NCI-H82 treated with DMSO at 0.1 percent for 48 hours (cell line): ENCODE data around the gene SLC9A9.

Experiments
- DNase-seq: peaks from one replicate; lab custom pipeline; 2025; ENCODE audit not compliant: unreplicated experiment; lab: John Stamatoyannopoulos, UW

Gene SLC9A9

GRCh38 chr3:143603774-143604173 is 244.5 kb downstream of the SLC9A9 start:
- DNase-seq = no peak

GRCh38 chr3:143601723-143602484 is 246.4 kb downstream of the SLC9A9 start:
- no peak for DNase-seq

DNA sequence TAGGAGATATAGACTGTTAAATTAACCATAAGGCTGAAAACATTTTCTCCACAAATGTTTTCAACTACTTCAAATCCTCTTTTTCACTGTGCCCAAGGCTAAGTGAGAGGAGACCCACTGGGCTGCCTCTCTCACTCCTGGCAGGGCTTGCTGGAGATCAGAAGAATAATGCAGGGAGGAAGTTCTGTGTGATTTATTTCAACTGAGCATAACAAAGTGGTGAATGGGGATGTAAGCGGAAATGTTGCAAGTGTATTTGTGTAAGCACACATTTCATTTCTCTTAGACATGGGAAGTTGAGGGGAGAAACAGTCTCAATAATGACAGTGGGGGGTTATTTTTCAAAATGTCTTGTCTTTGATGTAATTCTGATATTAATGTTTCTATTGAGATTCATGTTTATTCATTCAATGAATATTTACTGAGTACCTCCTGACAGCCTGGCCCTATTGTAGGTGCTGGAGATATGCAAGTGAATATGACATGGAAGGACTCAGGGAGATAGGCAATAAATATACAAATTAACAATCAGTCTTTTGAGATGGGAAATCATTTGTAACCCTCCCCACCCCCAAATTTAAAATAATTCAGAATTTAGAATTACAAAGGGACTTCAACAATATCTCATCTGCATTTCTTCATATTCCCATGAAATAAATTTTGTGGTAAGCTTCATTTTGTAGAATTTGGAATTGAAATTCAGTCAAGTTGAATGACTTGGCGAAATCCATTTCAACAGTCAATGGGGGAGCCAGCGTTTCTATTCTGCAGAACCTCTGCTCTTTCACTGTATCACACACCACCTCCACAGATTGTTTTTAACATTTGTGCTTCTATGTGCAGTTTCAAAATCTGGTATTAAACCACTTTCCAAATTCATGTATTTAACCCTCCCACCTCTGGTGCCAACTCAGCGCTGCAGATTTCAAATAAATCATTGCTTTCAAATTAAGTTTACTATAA is 247.2 kb downstream of the SLC9A9 start:
- DNase-seq = no peak

- no peak for DNase-seq
These were observed 250.3 kb downstream of the SLC9A9 start for GRCh38 chr3:143597774-143598652.

GRCh38 chr3:143596957-143597642 is 251.2 kb downstream of the SLC9A9 start:
- no peak for DNase-seq

- no peak for DNase-seq
These were observed 252.7 kb downstream of the SLC9A9 start for GRCh38 chr3:143595456-143596077.

GRCh38 chr3:143594206-143594605 is 254.1 kb downstream of the SLC9A9 start:
- no peak for DNase-seq

DNA sequence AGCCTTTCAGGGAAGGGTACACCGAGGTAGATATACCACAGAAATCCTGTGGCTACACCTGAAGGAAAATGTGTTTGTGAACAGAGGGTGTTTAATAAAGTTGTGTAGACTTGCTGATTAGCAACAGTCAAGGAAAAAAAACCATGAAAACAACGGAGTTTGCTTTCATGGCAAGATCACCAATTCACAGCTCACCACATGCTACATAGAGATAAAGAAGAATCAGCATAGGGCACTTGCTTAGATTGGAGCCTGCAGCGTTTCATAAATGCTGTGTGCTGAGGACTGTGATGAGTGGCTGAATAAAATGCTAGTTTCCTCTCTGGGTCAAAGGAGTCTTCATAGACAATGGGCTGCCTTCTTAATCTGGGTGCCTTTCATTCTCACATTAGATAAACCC is 257.6 kb downstream of the SLC9A9 start:
- no peak for DNase-seq

GRCh38 chr3:143586576-143586975 is 261.7 kb downstream of the SLC9A9 start:
- DNase-seq = no peak

DNA sequence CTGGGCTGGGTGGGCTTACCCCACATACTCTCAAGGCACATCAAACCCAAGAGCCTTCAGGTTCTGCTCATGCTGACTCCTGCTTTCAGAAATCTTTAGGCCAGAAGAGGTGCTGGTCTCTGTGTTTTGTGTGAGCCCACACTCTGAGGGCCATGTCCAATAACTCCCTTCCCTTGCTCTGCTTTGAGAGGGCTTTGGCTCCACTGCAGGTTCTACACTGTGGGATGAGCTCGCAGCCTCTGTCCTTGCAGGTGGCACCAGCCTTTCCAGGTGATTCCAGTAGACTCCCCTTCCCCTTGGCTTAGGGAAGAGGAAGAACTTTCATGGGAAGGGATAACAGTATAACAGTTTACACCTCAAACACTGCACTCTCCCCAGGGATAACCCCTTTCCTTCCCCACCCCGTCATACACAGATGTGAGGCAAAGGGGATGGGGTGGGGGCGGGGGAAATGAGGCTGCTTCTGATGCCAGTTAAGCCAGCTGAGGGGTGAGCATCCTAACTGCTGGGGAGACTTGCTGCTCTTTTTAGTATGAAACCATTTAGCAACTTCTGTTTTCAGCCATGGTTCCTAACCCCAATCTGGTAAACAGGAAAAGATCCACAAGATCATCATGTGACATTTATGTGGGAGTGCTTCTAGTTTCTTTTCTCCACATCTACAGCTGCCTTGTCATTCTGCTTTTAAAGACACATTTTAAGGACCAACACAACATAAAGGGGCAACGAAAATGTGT is 262.4 kb downstream of the SLC9A9 start:
- DNase-seq = no peak

DNA sequence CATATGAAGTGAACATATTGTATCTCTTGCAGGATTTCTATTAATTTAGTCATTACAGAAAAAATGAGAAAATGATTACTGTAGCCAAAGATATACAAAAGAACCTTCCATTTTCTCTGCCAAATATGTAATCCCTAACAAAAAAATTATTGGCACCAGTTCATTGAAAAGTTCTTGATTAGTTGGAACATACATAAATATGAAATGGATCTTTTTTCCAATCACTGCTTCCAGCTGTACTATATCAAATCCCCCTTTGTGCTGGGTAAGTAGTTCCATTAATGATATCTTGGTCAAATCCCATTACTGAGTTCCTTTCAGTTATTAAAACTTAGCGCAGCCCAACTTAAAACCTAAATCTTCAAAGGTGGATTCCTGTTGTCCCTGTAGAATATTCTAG is 263.8 kb downstream of the SLC9A9 start:
- DNase-seq = no peak

GRCh38 chr3:143581972-143582722 is 266.1 kb downstream of the SLC9A9 start:
- DNase-seq = no peak

- DNase-seq = no peak
These were observed 269.3 kb downstream of the SLC9A9 start for GRCh38 chr3:143578810-143579435.

DNA sequence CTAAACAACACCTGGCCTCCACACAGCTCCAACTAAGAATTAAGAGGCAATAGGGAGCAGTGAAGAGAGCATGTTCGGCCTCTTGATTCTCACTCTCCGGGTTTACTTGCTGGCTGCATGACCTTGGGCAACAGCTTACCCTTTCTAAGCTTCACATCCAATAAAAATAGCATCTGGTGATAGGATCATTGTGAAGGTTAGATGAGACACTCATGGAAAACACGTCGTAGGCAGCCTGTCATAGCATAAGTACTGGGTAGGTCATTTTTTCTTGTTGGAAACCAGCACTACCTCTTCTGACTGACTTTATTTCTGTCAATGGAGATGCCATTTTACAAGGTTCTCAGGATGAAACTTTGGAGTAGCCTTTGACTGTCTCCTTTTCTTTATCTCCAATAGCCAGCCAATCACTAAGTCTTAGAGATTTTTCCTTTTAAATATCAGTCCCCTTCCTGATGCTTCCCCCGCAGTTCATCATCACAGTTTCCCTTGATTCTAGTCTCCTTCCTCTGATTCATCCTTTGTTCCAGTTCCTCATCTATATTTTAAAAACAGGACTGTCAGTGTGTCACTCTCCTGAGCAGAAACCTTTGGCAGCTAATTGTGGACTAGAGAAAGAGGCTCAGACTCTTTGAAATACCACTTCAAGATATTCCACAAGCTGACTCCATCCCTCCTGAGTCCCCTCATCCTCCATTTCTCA is 271.5 kb downstream of the SLC9A9 start:
- DNase-seq = no peak

- no peak for DNase-seq
These were observed 273.3 kb downstream of the SLC9A9 start for GRCh38 chr3:143574933-143575332.

DNA sequence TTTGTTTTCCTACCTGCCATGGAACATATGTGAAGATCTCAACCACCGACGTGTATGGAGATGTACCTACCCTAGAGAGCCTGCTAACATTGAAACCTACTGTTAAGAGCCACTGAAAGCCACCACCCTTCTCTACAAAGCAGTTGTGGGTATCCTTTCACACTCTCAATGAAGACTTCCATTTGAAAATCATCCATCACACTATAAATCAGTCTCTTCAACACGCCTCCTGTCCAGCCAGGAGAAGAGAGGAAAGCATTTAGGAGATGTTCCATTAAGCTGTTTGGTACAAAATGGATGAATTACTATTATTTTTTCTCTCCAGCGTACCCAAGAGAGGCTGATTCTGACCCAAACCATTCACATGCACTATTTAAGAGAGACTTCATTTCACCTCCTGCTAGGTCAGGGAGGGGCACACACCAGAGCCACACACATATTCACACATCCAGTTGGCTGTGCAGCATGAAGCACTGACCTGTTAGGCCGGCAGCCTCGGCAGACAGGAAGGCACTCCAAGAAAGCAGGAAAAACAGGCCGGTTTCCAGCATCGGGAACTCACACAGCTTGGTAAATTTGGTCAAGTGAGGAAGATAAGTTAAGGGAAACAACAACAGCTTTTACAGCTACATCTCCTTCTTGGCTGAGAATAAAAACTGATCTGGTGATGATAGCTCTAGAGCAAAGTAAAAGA is 274.5 kb downstream of the SLC9A9 start:
- no peak for DNase-seq

DNA sequence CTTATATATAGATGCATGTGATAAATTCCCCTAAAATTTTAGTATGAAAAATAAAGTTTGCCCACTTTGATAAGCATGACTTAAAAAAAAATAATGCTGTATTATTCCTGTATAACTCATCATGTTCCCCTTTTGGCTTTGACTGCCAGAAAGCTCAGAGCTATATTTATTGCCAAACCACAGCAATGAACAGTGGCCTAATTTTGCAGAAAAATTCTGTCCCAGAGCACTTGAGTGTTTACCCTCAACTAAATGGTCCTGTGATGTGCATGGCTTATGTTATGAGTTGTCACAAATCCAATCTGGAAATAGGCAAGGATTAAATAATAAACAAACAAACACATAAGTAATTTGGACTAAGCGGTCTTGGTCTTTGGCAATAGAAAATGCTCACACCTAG is 276.7 kb downstream of the SLC9A9 start:
- DNase-seq = no peak
